Neuronal stem cell (in vitro differentiated cells): ENCODE measurements around the gene DTX3.

ENCODE experiments used
- DNase-seq: peaks from one replicate; pipeline ENCODE4 v3.0.0-alpha.2; 2013; ENCODE audit warnings: low spot score
- H2AFZ ChIP-seq: one replicate; pipeline ENCODE4 v1.6.1; 2013; ENCODE audit warnings: mild to moderate bottlenecking, low read length, inconsistent platforms
- H2AK5ac ChIP-seq: 2 replicates; pipeline ENCODE4 v1.6.1; 2013; ENCODE audit warnings: low read depth, mild to moderate bottlenecking, inconsistent platforms, low read length, moderate library complexity, mixed read lengths
- H2BK120ac ChIP-seq: 2 replicates; pipeline ENCODE4 v1.6.1; 2013; ENCODE audit warnings: low read depth, mild to moderate bottlenecking, inconsistent platforms, low read length, moderate library complexity, mixed read lengths
- H2BK12ac ChIP-seq: one replicate; pipeline ENCODE4 v1.6.1; 2013; ENCODE audit warnings: low read length, inconsistent platforms
- H2BK15ac ChIP-seq: 2 replicates; pipeline ENCODE4 v1.6.1; 2013; ENCODE audit warnings: mild to moderate bottlenecking, low read length, inconsistent platforms, mixed read lengths
- H2BK5ac ChIP-seq: one replicate; pipeline ENCODE4 v1.6.1; 2013; ENCODE audit warnings: inconsistent platforms, mild to moderate bottlenecking, low read length, moderate library complexity
- H3K14ac ChIP-seq: one replicate; pipeline ENCODE4 v1.6.1; 2013; ENCODE audit warnings: low read length, inconsistent platforms
- H3K18ac ChIP-seq: 2 replicates; pipeline ENCODE4 v1.6.1; 2013; ENCODE audit warnings: low read length, inconsistent platforms
- H3K23ac ChIP-seq: 2 replicates; pipeline ENCODE4 v1.6.1; 2013; ENCODE audit warnings: low read depth, mild to moderate bottlenecking, mixed read lengths, low read length, inconsistent platforms; ENCODE audit not compliant: poor library complexity
- H3K27ac ChIP-seq: replicated peaks from 3 replicates; pipeline ENCODE4 v1.5.1; 2013; ENCODE audit warnings: low read length, inconsistent platforms
- H3K27me3 ChIP-seq, 3 experiments: 2 replicates each; pipeline ENCODE4 v1.6.1; 2013; ENCODE audit warnings: low read length in 3 of 3, mild to moderate bottlenecking in 2 of 3, inconsistent platforms in 1 of 3, low read depth in 1 of 3, mixed read lengths in 1 of 3, moderate library complexity in 1 of 3; ENCODE audit not compliant: control insufficient read depth in 3 of 3, insufficient read depth in 3 of 3
- H3K36me3 ChIP-seq, 2 donors: replicated peaks in 1 of 2; 2 replicates each; pipeline ENCODE4 v1.6.1; 2013; ENCODE audit warnings: low read length in 2 of 2; ENCODE audit not compliant: control insufficient read depth in 2 of 2, insufficient read depth in 2 of 2
- H3K4ac ChIP-seq: 2 replicates; pipeline ENCODE4 v1.6.1; 2013; ENCODE audit warnings: inconsistent platforms, mild to moderate bottlenecking, low read length, moderate library complexity
- H3K4me1 ChIP-seq, 2 donors: 1 replicate in 1 of 2; 2 replicates in 1 of 2; pipeline ENCODE4 v1.6.1; 2013; ENCODE audit warnings: low read length in 2 of 2, low read depth in 1 of 2; ENCODE audit not compliant: control insufficient read depth in 2 of 2, insufficient read depth in 1 of 2
- H3K4me2 ChIP-seq: one replicate; pipeline ENCODE4 v1.6.1; 2013; ENCODE audit warnings: mild to moderate bottlenecking, low read length, inconsistent platforms; ENCODE audit not compliant: insufficient read depth, poor library complexity, severe bottlenecking
- H3K4me3 ChIP-seq, 2 donors: 2 replicates each; pipeline ENCODE4 v1.5.1; 2013; ENCODE audit warnings: low read length in 2 of 2, mild to moderate bottlenecking in 2 of 2, inconsistent platforms in 1 of 2, moderate library complexity in 1 of 2
- H3K79me1 ChIP-seq: one replicate; pipeline ENCODE4 v1.6.1; 2013; ENCODE audit warnings: low read depth, mild to moderate bottlenecking, inconsistent platforms, low read length, moderate library complexity
- H3K9ac ChIP-seq: one replicate; pipeline ENCODE4 v1.6.1; 2013; ENCODE audit warnings: mild to moderate bottlenecking, low read depth, low read length, inconsistent platforms; ENCODE audit not compliant: poor library complexity
- H3K9me3 ChIP-seq, 2 donors: replicated peaks in 1 of 2; 2 replicates each; pipeline versions ENCODE3 to v1.6.1; 2013; ENCODE audit warnings: low read length in 2 of 2, mild to moderate bottlenecking in 2 of 2, inconsistent platforms in 1 of 2, low read depth in 1 of 2, mixed read lengths in 1 of 2, moderate library complexity in 1 of 2; ENCODE audit not compliant: control insufficient read depth in 2 of 2, insufficient read depth in 1 of 2
- H4K8ac ChIP-seq: one replicate; pipeline ENCODE4 v1.6.1; 2013; ENCODE audit warnings: low read depth, mild to moderate bottlenecking, inconsistent platforms, low read length, moderate library complexity
- H4K91ac ChIP-seq: one replicate; pipeline ENCODE4 v1.6.1; 2013; ENCODE audit warnings: low read length, low read depth, mild to moderate bottlenecking, inconsistent platforms; ENCODE audit not compliant: poor library complexity
- whole genome bisulfite sequencing, 2 donors: extraction: QIAGEN DNeasy Blood & Tissue Kit; methylation state at CpG; one replicate each; pipeline ENCODE4 v1.1.7; 2013; ENCODE audit warnings: missing lambda C conversion rate in 2 of 2, mixed read lengths in 1 of 2; ENCODE audit not compliant: insufficient read length in 2 of 2, insufficient replicate concordance in 1 of 2; ENCODE audit errors: extremely low coverage in 2 of 2; 5-methylcytosine and 5-hydroxymethylcytosine counted together

DTX3 gene

DNA sequence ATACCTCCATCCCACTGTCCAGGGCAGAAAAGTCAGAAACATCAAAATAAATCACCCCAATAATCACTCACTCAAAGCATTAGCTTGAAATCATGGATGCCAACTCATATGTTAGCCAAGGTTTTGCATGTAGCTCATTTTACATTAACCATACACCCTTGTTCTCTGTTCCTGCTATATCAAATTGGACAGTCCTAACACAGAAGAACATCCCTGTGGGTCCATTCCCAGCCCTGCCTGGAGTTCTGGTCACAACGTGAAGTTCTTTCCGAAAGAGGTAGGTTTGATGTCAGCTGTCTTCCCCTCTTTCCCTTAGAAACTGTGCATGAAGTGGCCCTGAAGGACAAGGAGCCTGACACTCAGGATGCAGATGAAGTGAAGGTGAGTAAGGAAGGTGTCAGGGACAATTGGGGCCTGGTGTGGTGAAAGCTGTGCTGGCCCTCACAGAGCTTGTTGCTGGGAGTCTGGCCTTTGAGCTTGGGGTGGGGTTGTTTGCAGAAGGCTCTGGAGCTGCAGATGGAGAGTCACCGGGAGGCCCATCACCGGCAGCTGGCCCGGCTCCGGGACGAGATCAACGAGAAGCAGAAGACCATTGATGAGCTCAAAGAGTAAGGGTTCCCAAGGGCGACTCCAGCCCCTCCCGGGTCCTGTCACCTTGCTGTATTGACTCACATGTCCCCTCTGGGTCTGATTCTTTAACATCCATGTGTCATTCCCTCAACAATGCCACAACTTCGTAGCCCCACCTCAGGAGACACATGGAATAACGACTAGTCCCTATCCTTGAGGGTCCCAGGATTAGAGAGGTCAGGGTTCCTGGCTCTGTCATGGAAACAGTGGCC lies 28.6 kb upstream of the DTX3 start:
- H2BK12ac ChIP-seq = no peak overlapping the region
- H3K4ac ChIP-seq = no peak overlapping the region
- H3K4me2 ChIP-seq = no peak overlapping the region
- H2AFZ ChIP-seq = no peak overlapping the region
- H4K91ac ChIP-seq = no peak overlapping the region
- no peak overlapping the region for H3K14ac ChIP-seq
- H3K36me3 ChIP-seq = peaks cover 29 to 47% of the 10 kb centered on the region in 2 donors
- H3K4me3 ChIP-seq = no peak overlapping the region
- H3K4me1 ChIP-seq = no peaks in the 10 kb centered on the region
- no peak overlapping the region for H3K9ac ChIP-seq
- H2BK120ac ChIP-seq = no peak overlapping the region
- no peak overlapping the region for H3K18ac ChIP-seq
- no CpG with 5 or more reads among the region's 12 CpGs for WGBS, 2 donors
- no peaks in the 10 kb centered on the region for H3K27me3 ChIP-seq
- H2BK15ac ChIP-seq = no peak overlapping the region
- H3K9me3 ChIP-seq = no peaks in the 10 kb centered on the region
- H4K8ac ChIP-seq = no peak overlapping the region
- no peak for DNase-seq
- H3K27ac ChIP-seq = no peak overlapping the region
- no peaks in the 10 kb centered on the region for H3K79me1 ChIP-seq
- no peak overlapping the region for H2BK5ac ChIP-seq
- no peak overlapping the region for H2AK5ac ChIP-seq
- no peak overlapping the region for H3K23ac ChIP-seq

- Histone ChIP-seq H2BK15ac (no peak overlapping the region), H3K23ac (no peak overlapping the region), H2AK5ac (no peak overlapping the region), H4K8ac (no peak overlapping the region), H3K4me2 (no peak overlapping the region), H3K14ac (no peak overlapping the region), H2BK5ac (no peak overlapping the region), H2AFZ (no peak overlapping the region), H3K18ac (no peak overlapping the region), H3K9me3 (no peaks in the 10 kb centered on the region), H2BK120ac (no peak overlapping the region), H2BK12ac (no peak overlapping the region), H3K4me1 (no peaks in the 10 kb centered on the region), H3K9ac (no peak overlapping the region), H3K79me1 (no peaks in the 10 kb centered on the region), H3K27ac (no peak overlapping the region), H3K36me3 (peaks cover 34 to 53% of the 10 kb centered on the region in 2 donors), H3K27me3 (no peaks in the 10 kb centered on the region), H3K4me3 (no peak overlapping the region), H3K4ac (no peak overlapping the region), H4K91ac (no peak overlapping the region)
- no peak for DNase-seq
- no CpG with 5 or more reads among the region's 9 CpGs for WGBS, 2 donors
Observed at GRCh38 chr12:57576613-57577160, 27.9 kb upstream of the DTX3 start.

DNA sequence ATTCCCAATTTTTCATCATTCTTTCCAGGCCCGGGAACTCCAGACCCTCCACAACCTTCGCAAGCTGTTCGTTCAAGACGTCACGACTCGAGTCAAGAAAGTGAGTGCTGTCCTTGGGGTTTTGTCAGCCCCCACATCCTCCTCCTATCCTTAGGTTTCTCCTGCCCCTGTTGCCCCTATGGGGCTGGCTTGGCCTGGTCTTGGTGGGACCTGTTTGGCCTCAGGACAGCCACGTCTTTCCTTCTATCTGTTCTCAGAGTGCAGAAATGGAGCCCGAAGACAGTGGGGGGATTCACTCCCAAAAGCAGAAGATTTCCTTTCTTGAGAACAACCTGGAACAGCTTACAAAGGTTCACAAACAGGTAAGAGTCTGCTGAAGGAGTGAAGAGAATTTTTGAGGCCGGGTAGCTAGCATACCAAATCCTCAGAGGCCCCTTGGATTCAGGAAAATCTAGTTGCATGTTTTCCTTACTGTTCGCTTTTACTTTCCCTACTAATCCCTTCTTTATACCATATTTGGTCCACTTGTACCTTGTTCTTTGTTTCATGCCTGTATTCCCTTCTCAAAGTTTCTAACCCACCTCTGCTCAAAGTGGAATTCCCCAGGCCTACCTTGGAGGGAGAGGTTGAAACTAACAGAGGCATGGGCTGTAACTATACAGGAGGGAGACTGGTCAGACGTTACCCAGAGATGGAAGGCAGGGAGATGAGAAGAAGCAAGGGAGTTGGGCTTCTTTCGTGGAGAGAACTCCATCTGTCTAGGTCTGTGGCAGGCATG lies 26.5 kb upstream of the DTX3 start:
- H3K14ac ChIP-seq = no peak overlapping the region
- H2BK120ac ChIP-seq = no peak overlapping the region
- no peak overlapping the region for H3K18ac ChIP-seq
- H3K4me1 ChIP-seq = no peaks in the 10 kb centered on the region
- no peaks in the 10 kb centered on the region for H3K9me3 ChIP-seq
- H3K36me3 ChIP-seq = peaks cover 26 to 43% of the 10 kb centered on the region in 2 donors
- no peak for DNase-seq
- WGBS, 2 donors = no CpG with 5 or more reads among the region's 12 CpGs
- H2BK12ac ChIP-seq = no peak overlapping the region
- H4K8ac ChIP-seq = no peak overlapping the region
- H3K27ac ChIP-seq = no peak overlapping the region
- H3K79me1 ChIP-seq = no peaks in the 10 kb centered on the region
- no peak overlapping the region for H3K4me2 ChIP-seq
- H4K91ac ChIP-seq = no peak overlapping the region
- H3K4me3 ChIP-seq = no peak overlapping the region
- H2AFZ ChIP-seq = no peak overlapping the region
- no peak overlapping the region for H2AK5ac ChIP-seq
- no peaks in the 10 kb centered on the region for H3K27me3 ChIP-seq
- no peak overlapping the region for H3K4ac ChIP-seq
- H3K23ac ChIP-seq = no peak overlapping the region
- H2BK5ac ChIP-seq = no peak overlapping the region
- no peak overlapping the region for H2BK15ac ChIP-seq
- no peak overlapping the region for H3K9ac ChIP-seq

DNA sequence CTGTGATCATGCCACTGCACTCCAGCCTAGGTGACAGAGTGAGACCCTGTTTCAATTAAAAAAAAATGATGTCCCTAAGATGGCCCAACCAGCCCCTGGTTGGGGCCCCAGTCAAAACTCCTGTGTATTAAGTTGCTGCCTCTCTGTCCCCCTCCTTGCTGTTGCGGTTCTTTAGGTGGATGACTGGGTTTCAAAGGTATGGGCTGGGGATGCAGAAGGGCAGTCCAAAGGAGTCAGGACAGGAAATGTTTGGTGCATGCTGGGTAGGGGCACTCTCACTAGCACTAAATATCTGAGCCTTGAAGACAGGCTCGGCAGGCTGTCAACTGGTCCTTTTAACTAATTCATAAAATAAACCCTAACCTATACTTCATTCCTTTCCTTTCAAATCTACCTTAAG lies 25.6 kb upstream of the DTX3 start:
- Histone ChIP-seq H3K4me1 (no peaks in the 10 kb centered on the region), H2BK15ac (no peak overlapping the region), H3K4me3 (no peak overlapping the region), H2BK120ac (no peak overlapping the region), H3K23ac (no peak overlapping the region), H3K9me3 (no peaks in the 10 kb centered on the region), H3K18ac (no peak overlapping the region), H2BK12ac (no peak overlapping the region), H3K14ac (no peak overlapping the region), H4K8ac (no peak overlapping the region), H3K27ac (no peak overlapping the region), H4K91ac (no peak overlapping the region), H2BK5ac (no peak overlapping the region), H3K79me1 (no peaks in the 10 kb centered on the region), H3K27me3 (no peaks in the 10 kb centered on the region), H3K4me2 (no peak overlapping the region), H2AK5ac (no peak overlapping the region), H2AFZ (no peak overlapping the region), H3K36me3 (peaks cover 26 to 43% of the 10 kb centered on the region in 2 donors), H3K4ac (no peak overlapping the region), H3K9ac (no peak overlapping the region)
- no peak for DNase-seq
- no CpG with 5 or more reads among the region's 2 CpGs for WGBS, 2 donors
